Keratinocyte (primary cell): ENCODE data around the gene STK40. TPM values are rescaled to one million over a fixed set of nuclear protein-coding genes. Genes with fewer than 3 reads are reported as not detected.

Experiments used
- DNase-seq: peaks from one replicate; pipeline ENCODE4 v3.0.0-alpha.2; 2011; ENCODE audit warnings: low read depth, missing footprints, low spot score
- FAIRE-seq: peaks from 2 replicates; lab custom pipeline; 2011; peaks lifted over from hg19 to GRCh38; lab: Jason Lieb, UNC
- H2AFZ ChIP-seq: 2 replicates; pipeline ENCODE4 v1.6.0; 2012; ENCODE audit warnings: low read length, control low read depth, inconsistent platforms; ENCODE audit not compliant: control insufficient read depth
- H3K27ac ChIP-seq: 2 replicates; pipeline ENCODE4 v1.5.1; 2011; ENCODE audit warnings: low read length; ENCODE audit not compliant: control insufficient read depth, insufficient read depth
- H3K27me3 ChIP-seq: 3 replicates; pipeline ENCODE4 v1.6.0; 2011; ENCODE audit warnings: low read length; ENCODE audit not compliant: control insufficient read depth, insufficient read depth; ENCODE audit errors: extremely low read depth
- H3K36me3 ChIP-seq, 2 experiments: 2 replicates in 1 of 2; 3 replicates in 1 of 2; pipeline ENCODE4 v1.5.1; 2011; ENCODE audit warnings: low read length in 2 of 2, mild to moderate bottlenecking in 1 of 2; ENCODE audit not compliant: control insufficient read depth in 2 of 2, insufficient read depth in 2 of 2; ENCODE audit errors: extremely low read depth in 1 of 2
- H3K4me1 ChIP-seq: 3 replicates; pipeline ENCODE4 v1.5.1; 2011; ENCODE audit warnings: low read length; ENCODE audit not compliant: control insufficient read depth, insufficient read depth; ENCODE audit errors: extremely low read depth
- H3K4me2 ChIP-seq: 3 replicates; pipeline ENCODE4 v1.6.0; 2011; ENCODE audit warnings: low read depth, low read length; ENCODE audit not compliant: control insufficient read depth, insufficient read depth; ENCODE audit errors: extremely low read depth
- H3K4me3 ChIP-seq, 3 experiments: fragments of 200-600 bp in 1 of 3; sonication (generic) in 1 of 3; 2 replicates in 2 of 3; 3 replicates in 1 of 3; pipeline ENCODE4 v1.5.1; 2011 to 2016; ENCODE audit warnings: low read length in 3 of 3, mild to moderate bottlenecking in 3 of 3, control low read depth in 2 of 3, inconsistent platforms in 1 of 3, low read depth in 1 of 3, mixed read lengths in 1 of 3, mixed run types in 1 of 3, moderate library complexity in 1 of 3; ENCODE audit not compliant: control insufficient read depth in 2 of 3, insufficient read depth in 2 of 3; ENCODE audit errors: extremely low read depth in 1 of 3
- H3K79me2 ChIP-seq: 2 replicates; pipeline ENCODE4 v1.6.0; 2012; ENCODE audit warnings: low read length; ENCODE audit not compliant: control insufficient read depth, insufficient read depth
- H3K9ac ChIP-seq: 3 replicates; pipeline ENCODE4 v1.6.0; 2011; ENCODE audit warnings: low read length; ENCODE audit not compliant: control insufficient read depth, insufficient read depth; ENCODE audit errors: extremely low read depth
- H3K9me1 ChIP-seq: 3 replicates; pipeline ENCODE4 v1.6.0; 2011; ENCODE audit warnings: low read length; ENCODE audit not compliant: control insufficient read depth, insufficient read depth; ENCODE audit errors: extremely low read depth
- H3K9me3 ChIP-seq: 2 replicates; pipeline ENCODE4 v1.5.1; 2012; ENCODE audit warnings: low read depth, low read length; ENCODE audit not compliant: control insufficient read depth
- H4K20me1 ChIP-seq: 3 replicates; pipeline ENCODE4 v1.6.0; 2011; ENCODE audit warnings: low read length; ENCODE audit not compliant: control insufficient read depth, insufficient read depth; ENCODE audit errors: extremely low read depth
- CTCF ChIP-seq, 3 experiments: IDR thresholded peaks in 1 of 3; conservative IDR thresholded peaks in 1 of 3; optimal IDR thresholded peaks in 1 of 3; 2 replicates in 2 of 3; 3 replicates in 1 of 3; pipeline versions ENCODE3 to v1.5.1; 2011; ENCODE audit warnings: low read length in 3 of 3, mild to moderate bottlenecking in 3 of 3, moderate library complexity in 2 of 3, control low read depth in 1 of 3, inconsistent platforms in 1 of 3; ENCODE audit not compliant: insufficient read depth in 2 of 3; ENCODE audit errors: extremely low read depth in 1 of 3
- EZH2 ChIP-seq: IDR thresholded peaks from one replicate; pipeline ENCODE4 v1.6.1; 2012; ENCODE audit warnings: inconsistent platforms, mild to moderate bottlenecking, low read length, moderate library complexity
- dilution Hi-C: fragments of 300-500 bp; cut with MboI; formaldehyde crosslinking; loops from one replicate; pipeline ENCODE4 v1.7.0; 2020; ENCODE audit warnings: low sequenced_read_pairs; ENCODE audit not compliant: extremely low pct_ligation_motif_present
- polyA plus RNA-seq, 5 experiments: library from polyadenylated mRNA; depleted of rRNA in 3 of 5; stranded (reverse) in 3 of 5; stranded (forward) in 1 of 5; unstranded in 1 of 5; fragments of >200 nt; gene quantifications; 1 replicate in 1 of 5; 2 replicates in 3 of 5; 3 replicates in 1 of 5; pipeline versions ENCODE4 v1.2.1 to v1.2.3, GENCODE V29; 2011 to 2012; ENCODE audit warnings: missing spikeins in 2 of 5, low read depth in 1 of 5, low replicate concordance in 1 of 5

STK40 gene
- polyA plus RNA-seq, 1 donor (not counting 4 experiments of a cell fraction or from before 2014, with no cell fraction given): 10.4 TPM

- Histone ChIP-seq H2AFZ (peak overlapping the region; percentile 2), H3K4me1 (peaks cover 28% of the 10 kb centered on the region), H3K4me3 (peak overlapping the region; percentile 75 to 89 (median 87)), H3K27ac (peak overlapping the region; percentile 94), H3K9me3 (no peaks in the 10 kb centered on the region), H3K27me3 (no peaks in the 10 kb centered on the region), H3K79me2 (peaks cover 45% of the 10 kb centered on the region), H3K36me3 (peaks cover 0 to 15% of the 10 kb centered on the region in 2 experiments), H3K4me2 (peak overlapping the region; percentile 84), H4K20me1 (peaks cover 7% of the 10 kb centered on the region), H3K9ac (peak overlapping the region; percentile 94), H3K9me1 (peaks cover 2% of the 10 kb centered on the region)
- dilution Hi-C loops: no loop called here
- FAIRE-seq: peak; percentile 87
- no peak for DNase-seq
- TF ChIP-seq EZH2 (no peak), CTCF (optimal IDR thresholded peaks at IDR 0.05 in 1 of 3, IDR thresholded peaks at IDR 0.05 in 1 of 3, conservative IDR thresholded peaks at IDR 0.05 in 1 of 3; ENCODE audit: extremely low read depth in 1 of 3, insufficient read depth in 2 of 3, low read length in 3 of 3) (no peak)
Measured at GRCh38 chr1:36384542-36385409, 948 bp downstream of the STK40 start.

- dilution Hi-C loops: no loop called here
- Histone ChIP-seq H3K79me2 (peaks cover 54% of the 10 kb centered on the region), H4K20me1 (peaks cover 7% of the 10 kb centered on the region), H3K4me1 (peaks cover 28% of the 10 kb centered on the region), H3K9me1 (peaks cover 2% of the 10 kb centered on the region), H3K4me2 (peak overlapping the region; percentile 57), H3K27ac (no peak overlapping the region), H3K9me3 (no peaks in the 10 kb centered on the region), H2AFZ (no peak overlapping the region), H3K36me3 (peaks cover 4 to 15% of the 10 kb centered on the region in 2 experiments), H3K4me3 (no peak overlapping the region), H3K27me3 (no peaks in the 10 kb centered on the region), H3K9ac (no peak overlapping the region)
- DNase-seq: no peak
- FAIRE-seq: no peak
- TF ChIP-seq EZH2: no peak
- no peak for TF ChIP-seq CTCF (optimal IDR thresholded peaks at IDR 0.05 in 1 of 3, IDR thresholded peaks at IDR 0.05 in 1 of 3, conservative IDR thresholded peaks at IDR 0.05 in 1 of 3; ENCODE audit: extremely low read depth in 1 of 3, insufficient read depth in 2 of 3, low read length in 3 of 3)
Measured at GRCh38 chr1:36383240-36383639, 2.5 kb downstream of the STK40 start.
